Mesodermal cell (in vitro differentiated cells): ENCODE results near the gene AGFG1.
"Not testable (repeated sequence)": the region's sequence is repeated elsewhere in the genome, so short reads cannot be mapped to it uniquely, and the experiment has no call there.

Experiments used
- H3K27ac ChIP-seq: 2 replicates; pipeline ENCODE4 v1.7.0; 2013; ENCODE audit warnings: mild to moderate bottlenecking, low read depth, low read length, moderate library complexity; ENCODE audit not compliant: severe bottlenecking
- H3K36me3 ChIP-seq: 2 replicates; pipeline ENCODE4 v1.7.1; 2013; ENCODE audit warnings: mild to moderate bottlenecking, low read length, moderate library complexity; ENCODE audit not compliant: control insufficient read depth, insufficient read depth
- H3K4me1 ChIP-seq: one replicate; pipeline ENCODE4 v1.7.1; 2013; ENCODE audit warnings: mild to moderate bottlenecking, low read length; ENCODE audit not compliant: insufficient read depth, control insufficient read depth, poor library complexity, severe bottlenecking
- H3K4me3 ChIP-seq: 2 replicates; pipeline ENCODE4 v1.7.0; 2013; ENCODE audit warnings: low read length, control low read depth, mild to moderate bottlenecking; ENCODE audit not compliant: insufficient read depth, poor library complexity, severe bottlenecking; ENCODE audit errors: extremely low read depth
- H3K9me3 ChIP-seq: 2 replicates; pipeline ENCODE4 v1.7.1; 2013; ENCODE audit warnings: mild to moderate bottlenecking, low read length, moderate library complexity; ENCODE audit not compliant: control insufficient read depth
- WGBS, 2 experiments: methylation state at CpG; one replicate each; pipeline ENCODE4 v1.1.5; 2013; ENCODE audit warnings: missing lambda C conversion rate in 2 of 2; ENCODE audit not compliant: insufficient coverage in 2 of 2; 5-methylcytosine and 5-hydroxymethylcytosine counted together

Gene AGFG1

DNA sequence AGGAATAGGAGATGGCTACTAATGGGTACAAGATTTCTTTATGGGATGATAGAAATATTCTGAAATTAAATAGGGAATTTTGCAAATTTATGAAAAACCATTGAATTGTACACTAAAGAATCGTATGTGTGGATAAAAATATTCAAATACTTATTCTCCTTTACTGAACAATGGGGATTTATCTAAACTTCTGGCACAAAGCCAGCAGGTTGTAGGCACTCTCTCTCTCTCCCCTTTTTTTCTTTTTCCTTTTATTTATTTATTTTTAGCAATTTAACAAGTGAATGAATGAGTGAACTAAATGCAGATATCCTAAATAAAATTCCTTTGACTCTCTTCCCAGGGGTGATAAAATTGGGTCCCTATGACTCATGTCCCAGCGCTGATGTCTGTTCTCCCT, 104.9 kb downstream of the AGFG1 start:
- Histone ChIP-seq H3K9me3 (no peaks in the 10 kb centered on the region), H3K27ac (no peak overlapping the region), H3K4me3 (no peak overlapping the region), H3K4me1 (peaks cover 10% of the 10 kb centered on the region), H3K36me3 (no peaks in the 10 kb centered on the region)
- WGBS, 2 experiments = 80% methylated on average over 1 of the region's 2 CpGs; no CpG with 5 or more reads in 1 of the 2 experiments

DNA sequence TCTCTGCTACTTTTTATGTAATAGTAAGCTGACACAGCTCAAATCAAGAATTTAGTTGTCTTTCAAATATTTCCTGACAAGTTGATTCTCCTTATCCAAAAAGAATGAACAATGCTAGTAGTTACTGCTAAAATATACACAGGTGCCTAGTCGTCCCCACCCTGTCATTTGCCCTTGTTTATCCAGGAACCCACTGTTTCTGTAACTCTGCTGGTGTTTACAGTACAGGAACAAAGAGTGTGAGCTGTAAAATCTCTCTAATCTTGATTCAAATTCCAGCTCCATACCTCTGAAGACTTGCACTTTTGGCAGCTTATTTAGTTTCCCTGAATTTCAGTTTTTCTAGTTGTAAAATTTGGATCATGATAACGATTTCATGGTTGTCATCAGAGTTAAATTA, 105.6 kb downstream of the AGFG1 start:
- no peak overlapping the region for H3K4me3 ChIP-seq
- 83% methylated on average over 1 of the region's 2 CpGs; no CpG with 5 or more reads in 1 of the 2 experiments for WGBS, 2 experiments

DNA sequence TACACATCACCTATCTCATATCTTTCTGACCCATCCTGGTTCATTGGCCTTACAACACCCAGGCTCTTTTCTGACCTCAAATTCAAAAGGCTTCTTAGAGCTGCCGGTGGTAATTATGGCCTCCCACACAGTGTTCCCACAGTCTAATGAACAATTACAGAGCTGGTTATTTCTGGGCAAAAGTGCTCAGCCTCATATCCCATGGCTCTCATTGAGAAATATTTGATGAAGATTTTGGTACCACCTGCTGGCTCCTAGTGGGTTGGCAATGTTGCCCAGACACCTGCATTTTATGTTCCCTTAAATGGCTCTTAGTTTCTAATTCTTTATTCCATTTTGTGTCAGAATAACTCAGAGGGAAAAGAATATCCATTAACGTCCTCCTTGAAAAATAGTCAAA, 106.7 kb downstream of the AGFG1 start:
- H3K9me3 ChIP-seq = peaks cover 11% of the 10 kb centered on the region
- H3K27ac ChIP-seq = no peak overlapping the region
- no peaks in the 10 kb centered on the region for H3K36me3 ChIP-seq
- no peak overlapping the region for H3K4me3 ChIP-seq
- WGBS, 2 experiments = 100% methylated on average over 1 of the region's 2 CpGs
- H3K4me1 ChIP-seq = peaks cover 10% of the 10 kb centered on the region

More for the DNA sequence above, 105.6 kb downstream of the AGFG1 start:
- Histone ChIP-seq H3K36me3 (no peaks in the 10 kb centered on the region), H3K9me3 (peaks cover 7% of the 10 kb centered on the region), H3K27ac (no peak overlapping the region), H3K4me1 (peaks cover 10% of the 10 kb centered on the region)

DNA sequence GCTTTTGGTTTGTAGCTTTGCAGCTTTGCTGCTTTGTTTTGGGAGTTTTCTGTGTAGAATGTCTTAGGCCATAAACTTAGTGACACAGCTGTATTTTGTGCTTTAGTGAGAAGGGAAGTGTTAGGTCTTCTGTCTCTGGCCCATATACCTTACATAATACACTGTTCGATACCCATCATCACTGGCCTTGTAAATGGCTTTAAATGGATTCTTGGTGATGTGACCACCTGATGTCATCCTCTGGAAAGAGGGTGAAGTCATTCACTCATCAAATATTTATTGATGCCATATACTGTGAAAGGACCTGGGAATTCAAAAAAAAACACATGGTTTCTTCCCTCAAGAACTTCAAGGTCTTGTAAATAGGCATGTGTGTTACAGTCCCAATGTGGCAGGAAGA, 107.8 kb downstream of the AGFG1 start:
- WGBS, 2 experiments = no CpG with 5 or more reads among the region's 1 CpG
- no peak overlapping the region for H3K4me3 ChIP-seq
- no peak overlapping the region for H3K27ac ChIP-seq
- H3K4me1 ChIP-seq = peaks cover 10% of the 10 kb centered on the region
- peaks cover 11% of the 10 kb centered on the region for H3K9me3 ChIP-seq
- H3K36me3 ChIP-seq = no peaks in the 10 kb centered on the region

DNA sequence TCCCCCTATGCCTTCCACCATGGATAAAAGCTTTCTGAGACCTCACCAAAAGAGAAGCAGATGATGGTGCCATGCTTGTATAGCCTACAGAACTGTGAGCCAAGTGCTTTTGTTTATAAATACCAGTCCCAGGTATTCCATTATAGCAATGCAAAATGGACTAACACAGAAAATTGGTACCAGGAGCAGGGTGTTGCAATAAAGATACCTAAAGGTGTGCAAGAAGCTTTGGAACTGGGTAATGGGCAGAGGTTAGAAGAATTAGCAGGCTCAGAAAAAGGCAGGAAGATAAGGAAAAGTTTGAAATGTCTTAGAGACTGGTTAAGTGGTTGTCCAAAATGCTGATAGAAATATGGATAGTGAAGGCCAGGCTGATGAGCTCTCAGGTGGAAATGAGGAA, 110.4 kb downstream of the AGFG1 start:
- Histone ChIP-seq H3K4me1 (peaks cover 1% of the 10 kb centered on the region), H3K9me3 (peaks cover 11% of the 10 kb centered on the region), H3K36me3 (no peaks in the 10 kb centered on the region), H3K4me3 (no peak overlapping the region), H3K27ac (no peak overlapping the region)

DNA sequence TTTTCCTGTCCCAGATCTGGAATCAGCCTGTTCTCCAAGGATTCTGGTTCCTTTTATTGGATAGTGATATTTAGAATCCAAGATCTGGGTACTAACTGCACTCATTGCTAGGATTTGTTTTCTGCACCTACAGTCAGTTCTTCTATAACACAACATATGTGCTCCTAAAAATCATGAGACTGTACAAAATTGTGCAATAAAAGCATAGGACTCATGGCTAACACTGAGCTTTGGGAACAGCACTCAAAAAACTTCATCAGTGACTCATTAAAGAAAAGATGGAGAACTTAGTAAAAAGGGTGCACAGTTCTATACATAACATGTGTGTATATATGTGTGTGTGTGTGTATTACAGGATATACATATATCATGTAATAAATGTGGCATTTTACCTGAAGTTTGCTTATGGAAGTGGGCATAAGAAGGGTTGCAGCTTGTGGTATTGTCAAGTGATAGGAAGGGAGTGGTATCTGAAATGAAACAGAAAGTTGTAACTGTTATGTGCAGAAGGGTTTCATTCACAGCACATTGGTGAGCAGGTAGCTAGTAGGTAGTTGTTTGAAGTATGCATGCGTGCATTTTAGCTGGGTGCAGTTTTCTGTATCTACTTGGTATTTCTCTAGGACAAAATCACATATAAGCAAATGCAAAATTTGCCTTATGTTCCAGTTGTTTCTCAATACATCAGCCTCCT, 120.9 kb downstream of the AGFG1 start:
- WGBS, 2 experiments = no CpG with 5 or more reads among the region's 1 CpG
- Histone ChIP-seq H3K27ac (no peak overlapping the region), H3K4me3 (no peak overlapping the region), H3K9me3 (no peaks in the 10 kb centered on the region), H3K36me3 (no peaks in the 10 kb centered on the region), H3K4me1 (no peaks in the 10 kb centered on the region)

DNA sequence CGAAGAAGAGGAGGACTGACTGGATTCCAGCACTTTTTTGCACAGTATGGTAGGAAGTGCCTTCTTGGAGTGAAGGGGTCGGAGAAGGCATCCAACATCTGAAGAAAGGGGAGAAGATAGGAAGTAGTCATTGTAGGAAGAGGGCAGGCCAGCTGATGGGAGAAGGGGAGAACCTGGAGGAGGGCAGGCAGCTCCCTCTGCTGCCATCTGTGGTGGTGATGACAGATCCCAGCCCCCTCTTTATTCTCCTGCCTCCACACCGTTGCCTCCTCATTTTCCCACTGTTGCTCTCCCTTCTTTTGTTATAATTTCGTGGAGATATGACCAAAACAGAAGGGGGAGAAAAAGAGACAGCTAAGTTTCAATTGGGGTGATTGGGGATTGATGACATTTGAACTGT, 123.8 kb downstream of the AGFG1 start:
- 80 to 85% methylated on average over 1 to 2 of the region's 4 CpGs for WGBS, 2 experiments
- Histone ChIP-seq H3K9me3 (no peaks in the 10 kb centered on the region), H3K27ac (no peak overlapping the region), H3K4me1 (no peaks in the 10 kb centered on the region), H3K36me3 (no peaks in the 10 kb centered on the region), H3K4me3 (no peak overlapping the region)

DNA sequence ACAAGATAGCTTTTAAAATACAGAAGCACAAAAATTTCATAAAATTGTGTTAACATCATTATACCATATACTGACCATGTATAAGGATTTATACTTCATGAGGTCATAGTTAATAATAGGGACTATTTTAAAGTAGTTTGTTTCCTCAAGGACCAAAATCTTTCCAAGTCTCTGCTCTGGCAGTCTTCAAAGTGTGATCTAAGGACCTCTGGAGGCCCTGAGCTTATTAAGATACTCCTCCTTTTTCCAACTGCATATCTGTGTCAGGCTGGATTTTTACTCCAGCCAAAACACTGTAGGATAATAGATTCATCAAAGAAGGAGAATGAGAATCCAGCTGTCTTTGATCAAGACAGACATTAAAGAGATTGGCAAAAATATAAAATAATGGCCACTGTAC, 125.1 kb downstream of the AGFG1 start:
- H3K4me3 ChIP-seq = no peak overlapping the region
- no peak overlapping the region for H3K27ac ChIP-seq
- H3K36me3 ChIP-seq = no peaks in the 10 kb centered on the region

DNA sequence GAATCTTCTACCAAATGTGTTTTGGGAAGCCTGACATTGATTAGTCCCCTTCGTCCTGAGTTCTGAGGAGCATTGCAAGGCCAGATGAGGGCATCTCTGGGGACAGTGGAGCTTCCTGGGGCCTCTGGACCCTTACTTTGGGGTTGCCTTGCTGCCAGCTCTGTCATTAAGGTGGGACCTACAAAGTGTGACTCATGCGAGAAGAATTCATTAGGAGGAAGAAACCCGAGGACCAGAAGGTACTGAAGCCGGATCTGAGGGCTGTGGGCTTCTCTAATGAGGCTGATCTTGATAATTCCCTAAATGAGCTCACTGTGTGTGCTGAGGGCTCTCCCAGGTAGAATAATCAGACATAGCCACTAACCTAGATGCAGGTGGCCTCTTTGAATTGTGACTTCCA, 126.0 kb downstream of the AGFG1 start:
- no peaks in the 10 kb centered on the region for H3K36me3 ChIP-seq
- 45 to 65% methylated on average over 3 to 4 of the region's 4 CpGs for WGBS, 2 experiments
- H3K4me3 ChIP-seq = no peak overlapping the region
- no peaks in the 10 kb centered on the region for H3K9me3 ChIP-seq
- H3K27ac ChIP-seq = no peak overlapping the region
- no peaks in the 10 kb centered on the region for H3K4me1 ChIP-seq

More for the DNA sequence above, 125.1 kb downstream of the AGFG1 start:
- Histone ChIP-seq H3K4me1 (no peaks in the 10 kb centered on the region), H3K9me3 (no peaks in the 10 kb centered on the region)

DNA sequence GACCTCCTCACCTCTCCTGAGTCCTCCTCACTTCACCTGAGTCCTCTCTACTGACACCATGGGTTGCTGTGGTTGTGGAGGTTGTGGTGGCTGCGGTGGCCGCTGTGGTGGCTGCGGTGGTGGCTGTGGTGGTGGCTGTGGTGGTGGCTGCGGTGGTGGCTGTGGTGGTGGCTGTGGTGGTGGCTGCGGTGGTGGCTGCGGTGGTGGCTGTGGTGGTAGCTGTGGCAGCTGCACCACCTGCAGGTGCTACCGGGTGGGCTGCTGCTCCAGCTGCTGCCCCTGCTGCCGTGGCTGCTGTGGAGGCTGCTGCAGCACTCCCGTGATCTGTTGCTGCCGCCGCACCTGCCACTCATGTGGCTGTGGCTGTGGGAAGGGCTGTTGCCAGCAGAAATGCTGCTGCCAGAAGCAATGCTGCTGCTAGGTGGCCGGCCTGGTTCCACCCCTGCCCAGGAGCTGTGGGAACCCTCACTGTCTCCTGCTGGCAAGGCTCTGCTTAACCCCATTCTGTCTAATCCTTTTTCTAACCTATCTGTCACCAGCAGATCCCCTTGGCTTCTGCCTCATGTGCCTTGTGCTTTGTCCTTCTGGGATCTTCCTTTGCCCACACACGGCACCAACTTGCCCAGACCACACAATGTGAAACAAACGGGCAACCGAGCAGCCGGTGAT, 127.0 kb downstream of the AGFG1 start, which contains the start of gene SCYGR2:
TSS of gene SCYGR2 (plus strand) at position 59 of the 669 bp plus-strand sequence. CDS start at position 59, 0 bp downstream.
- H3K27ac ChIP-seq, H3K36me3 ChIP-seq, H3K4me3 ChIP-seq, H3K9me3 ChIP-seq, H3K4me1 ChIP-seq: not testable (repeated sequence)
- 94 to 95% methylated on average over 5 to 6 of the region's 16 CpGs for WGBS, 2 experiments

DNA sequence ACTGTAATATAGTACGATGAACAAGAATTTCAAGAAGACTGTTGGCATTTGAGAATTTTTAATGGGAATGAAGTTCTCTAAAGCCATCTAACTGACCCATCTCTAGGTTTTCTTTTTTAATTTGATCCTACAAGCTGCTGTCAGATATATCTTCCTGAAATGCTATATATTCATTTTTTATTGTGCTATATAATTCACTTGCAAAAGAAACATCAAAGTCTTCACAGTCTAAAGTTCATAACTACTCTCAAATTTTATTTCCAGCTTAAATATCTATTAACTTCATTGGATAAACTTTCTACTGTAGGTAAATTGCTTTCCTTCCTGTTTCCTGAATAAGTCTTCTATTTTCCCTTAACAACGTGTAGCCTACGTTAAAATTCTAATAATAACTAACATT, 130.4 kb downstream of the AGFG1 start:
- WGBS, 2 experiments = 100% methylated on average over 1 of the region's 3 CpGs; no CpG with 5 or more reads in 1 of the 2 experiments
- Histone ChIP-seq H3K36me3 (no peaks in the 10 kb centered on the region), H3K27ac (no peak overlapping the region), H3K4me1 (no peaks in the 10 kb centered on the region), H3K9me3 (no peaks in the 10 kb centered on the region), H3K4me3 (no peak overlapping the region)
